Measurements from ENCODE around the gene RCE1.

The RCE1 gene

GRCh38 chr11:66845143-66845875 is 2.1 kb downstream of the RCE1 start:
- no peak for DNase-seq

DNA sequence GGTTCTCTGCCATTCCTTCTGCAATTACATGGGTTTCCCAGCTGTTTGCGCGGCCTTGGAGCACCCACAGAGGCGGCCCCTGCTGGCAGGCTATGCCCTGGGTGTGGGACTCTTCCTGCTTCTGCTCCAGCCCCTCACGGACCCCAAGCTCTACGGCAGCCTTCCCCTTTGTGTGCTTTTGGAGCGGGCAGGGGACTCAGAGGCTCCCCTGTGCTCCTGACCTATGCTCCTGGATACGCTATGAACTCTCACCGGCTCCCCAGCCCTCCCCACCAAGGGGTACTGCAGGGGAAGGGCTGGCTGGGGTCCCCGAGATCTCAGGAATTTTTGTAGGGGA is 2.6 kb downstream of the RCE1 start:
- DNase-seq: peak; percentile 25

DNA sequence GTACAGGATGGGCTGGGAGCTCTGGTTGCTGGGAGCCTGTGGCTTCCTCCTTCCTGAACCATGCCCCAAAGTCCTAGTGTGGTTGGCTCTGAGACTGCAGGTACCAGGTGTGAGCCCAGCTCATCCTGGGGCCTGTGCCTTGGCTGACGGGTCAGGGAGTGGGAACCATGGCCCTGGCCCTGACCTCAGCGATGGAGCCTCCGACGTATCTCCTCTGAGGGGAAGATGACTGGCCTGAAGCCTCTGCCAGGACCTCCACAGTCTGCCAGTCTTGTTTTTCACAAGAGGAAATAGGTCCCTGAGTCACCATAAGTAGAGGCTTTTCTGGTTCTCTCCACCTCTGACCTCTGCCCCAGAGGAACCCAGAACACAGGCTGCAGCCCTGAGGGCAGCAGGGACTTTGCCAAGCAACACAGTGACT is 3.4 kb downstream of the RCE1 start:
- DNase-seq: no peak

DNA sequence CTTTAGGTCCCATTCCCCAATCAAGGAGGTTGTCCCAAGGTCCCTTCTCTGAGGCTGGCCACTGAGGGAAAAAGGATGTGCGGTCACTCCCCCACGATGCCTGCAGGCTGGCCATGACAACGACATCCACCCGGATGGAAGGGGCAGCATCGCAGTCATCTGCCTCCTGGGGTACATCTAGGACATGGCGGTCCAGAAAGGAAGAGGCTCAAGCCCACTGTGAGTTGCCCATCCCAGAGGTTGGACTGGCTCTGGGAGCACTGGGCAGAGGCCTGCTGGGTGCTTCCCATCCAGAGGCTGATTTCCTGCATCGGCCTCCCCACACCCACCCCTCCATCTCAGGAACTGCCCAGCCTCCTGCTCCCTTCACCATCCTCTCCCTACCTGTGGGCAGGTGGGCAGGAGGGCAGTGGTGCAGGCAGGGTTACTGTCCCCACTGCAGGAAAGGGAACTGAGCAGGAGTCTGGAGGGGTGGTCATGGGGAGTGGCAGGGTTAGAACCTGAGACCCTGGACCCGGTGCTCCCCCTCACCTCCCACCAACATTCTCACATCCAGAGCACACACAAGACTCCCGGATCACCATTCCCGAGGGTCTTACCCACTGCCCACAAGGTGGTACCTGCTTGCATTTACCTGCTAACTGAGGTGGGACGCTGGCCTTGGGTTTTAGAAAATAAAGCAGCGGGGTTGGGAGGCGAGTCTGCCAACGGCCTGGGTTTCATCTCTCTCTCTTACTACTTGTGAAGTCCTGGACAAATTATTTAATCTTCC is 4.4 kb downstream of the RCE1 start:
- no peak for DNase-seq

DNA sequence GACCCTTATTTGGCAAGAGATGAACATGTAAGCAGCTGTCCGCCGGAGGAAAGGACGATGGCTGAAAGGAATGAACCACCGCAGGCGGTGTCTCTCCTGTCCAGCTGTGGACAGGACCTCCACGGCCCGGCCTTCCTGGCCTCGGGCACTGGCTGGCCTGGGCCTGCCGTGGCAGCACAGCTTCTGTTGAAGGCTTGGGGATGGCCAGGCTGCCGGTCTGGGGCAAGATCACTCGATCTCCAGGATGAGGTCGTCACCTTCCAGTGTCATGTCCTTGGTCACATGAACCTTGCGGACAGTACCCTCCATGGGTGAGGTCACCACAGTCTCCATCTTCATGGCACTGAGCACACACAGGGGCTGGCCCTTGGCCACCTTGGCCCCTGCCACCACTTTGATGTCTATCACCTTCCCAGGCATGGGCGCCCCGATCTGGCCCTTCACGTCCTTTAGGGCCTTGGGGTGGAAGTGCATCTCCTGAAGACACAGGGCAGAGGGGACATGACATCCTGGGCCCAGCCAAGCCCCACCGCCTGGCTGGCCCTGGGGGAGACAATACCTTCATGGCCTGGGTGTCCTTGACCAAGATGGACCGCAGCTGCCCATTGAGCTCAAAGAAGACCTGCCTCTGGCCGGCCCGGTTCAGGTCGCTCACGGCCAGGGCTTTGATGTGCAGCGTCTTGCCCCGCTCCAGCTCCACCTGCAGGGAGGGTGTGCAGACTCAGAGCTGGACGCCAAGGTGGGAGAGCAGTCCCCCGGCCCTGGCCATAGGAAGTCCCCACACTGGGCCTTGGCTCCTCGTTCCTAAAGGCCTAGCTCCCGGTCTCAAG is 5.6 kb downstream of the RCE1 start:
- no peak for DNase-seq

DNA sequence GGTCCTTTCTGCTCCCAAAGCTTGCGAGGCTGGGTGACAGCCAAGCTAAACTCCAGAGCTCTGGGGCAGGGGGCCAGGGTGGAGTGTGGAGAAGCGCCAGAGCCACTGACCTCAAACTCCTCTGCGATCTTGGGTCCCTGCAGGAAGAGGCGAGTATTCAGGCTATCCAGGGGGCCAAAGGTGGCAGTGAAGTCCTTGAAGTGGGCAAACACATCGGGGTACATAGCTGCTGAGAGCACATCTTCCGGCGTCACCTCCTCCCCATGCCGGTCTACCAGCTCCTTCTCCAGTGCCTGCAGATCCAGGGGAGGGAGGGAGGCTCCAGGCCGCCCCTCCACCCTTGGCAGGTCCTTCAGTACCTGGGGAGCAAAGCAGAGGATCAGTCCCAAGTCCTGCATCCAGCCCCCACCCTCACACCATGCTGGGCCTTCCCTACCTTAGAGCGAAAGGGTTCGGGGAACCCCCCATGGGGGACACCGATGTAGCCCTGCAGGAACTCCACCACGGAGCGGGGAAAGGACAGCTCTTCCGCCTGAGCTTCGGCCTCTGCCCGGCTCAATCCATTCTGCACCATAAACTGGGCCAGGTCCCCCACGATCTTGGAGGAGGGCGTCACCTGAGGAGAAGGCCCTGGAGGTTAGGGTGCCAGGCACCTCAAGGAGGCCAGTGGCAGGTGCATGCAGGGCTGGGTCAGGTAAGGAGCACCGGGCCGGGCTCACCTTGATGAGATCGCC is 6.4 kb downstream of the RCE1 start:
- DNase-seq: peak; percentile 28

DNA sequence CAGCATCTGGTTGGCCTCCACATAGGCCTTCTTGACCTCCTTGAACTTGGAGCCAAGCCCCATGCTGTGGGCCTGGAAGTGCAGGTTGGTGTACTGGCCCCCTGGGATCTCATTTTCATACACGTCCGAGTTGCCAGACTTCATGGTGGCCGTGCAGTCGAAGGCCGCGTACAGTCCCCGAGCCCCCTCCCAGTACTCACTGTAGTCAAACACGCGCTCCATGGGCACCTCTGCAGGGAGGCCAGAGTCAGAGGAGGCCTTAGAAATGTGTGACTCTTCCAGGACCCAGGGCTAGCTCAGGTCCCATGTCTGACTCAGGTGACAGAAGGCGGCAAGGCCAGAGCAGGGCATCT is 7.0 kb downstream of the RCE1 start:
- DNase-seq: no peak

GRCh38 chr11:66850588-66851238 is 7.5 kb downstream of the RCE1 start:
- DNase-seq: peak; percentile 33

- peak; percentile 36 for DNase-seq
Measured at GRCh38 chr11:66851239-66851596, 8.0 kb downstream of the RCE1 start.

DNA sequence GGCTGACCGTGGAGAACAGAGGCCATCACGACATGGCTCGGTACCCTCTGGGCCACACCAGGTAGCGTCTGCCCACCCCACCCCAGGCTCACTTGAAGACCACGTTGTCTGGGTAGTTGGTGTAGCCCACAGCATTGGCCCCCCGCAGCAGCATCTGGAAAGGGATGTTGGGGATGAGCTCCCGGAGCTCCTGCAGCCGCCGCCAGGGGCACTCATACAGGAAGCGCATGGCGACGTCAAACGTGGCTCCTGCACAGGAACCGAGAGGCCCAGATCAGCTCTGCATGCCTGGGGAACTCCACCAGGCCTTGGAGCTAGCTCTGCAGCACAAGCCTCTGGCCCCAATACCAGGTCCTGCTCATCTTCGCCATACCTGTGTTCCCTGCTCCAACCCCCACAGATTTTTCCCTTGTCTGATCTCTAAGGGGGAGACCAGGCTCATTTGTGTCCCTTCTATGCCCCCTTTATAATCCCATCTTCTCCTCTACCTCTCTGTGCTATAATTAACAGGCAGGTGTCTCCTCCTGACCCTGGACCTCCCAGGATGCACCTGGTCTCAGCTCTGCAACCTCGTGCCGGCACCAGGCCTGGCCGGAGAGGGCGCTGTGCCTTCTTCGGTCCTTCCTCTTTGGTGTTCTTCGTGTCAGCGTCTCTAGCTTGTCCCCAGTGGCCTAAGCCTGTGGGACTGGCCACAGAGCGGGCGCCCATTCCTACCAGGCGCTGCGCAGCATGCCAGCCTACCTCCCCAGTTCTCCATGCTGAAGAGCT is 8.6 kb downstream of the RCE1 start:
- DNase-seq: peak; percentile 84

GRCh38 chr11:66852466-66853241 is 9.4 kb downstream of the RCE1 start:
- DNase-seq: no peak

DNA sequence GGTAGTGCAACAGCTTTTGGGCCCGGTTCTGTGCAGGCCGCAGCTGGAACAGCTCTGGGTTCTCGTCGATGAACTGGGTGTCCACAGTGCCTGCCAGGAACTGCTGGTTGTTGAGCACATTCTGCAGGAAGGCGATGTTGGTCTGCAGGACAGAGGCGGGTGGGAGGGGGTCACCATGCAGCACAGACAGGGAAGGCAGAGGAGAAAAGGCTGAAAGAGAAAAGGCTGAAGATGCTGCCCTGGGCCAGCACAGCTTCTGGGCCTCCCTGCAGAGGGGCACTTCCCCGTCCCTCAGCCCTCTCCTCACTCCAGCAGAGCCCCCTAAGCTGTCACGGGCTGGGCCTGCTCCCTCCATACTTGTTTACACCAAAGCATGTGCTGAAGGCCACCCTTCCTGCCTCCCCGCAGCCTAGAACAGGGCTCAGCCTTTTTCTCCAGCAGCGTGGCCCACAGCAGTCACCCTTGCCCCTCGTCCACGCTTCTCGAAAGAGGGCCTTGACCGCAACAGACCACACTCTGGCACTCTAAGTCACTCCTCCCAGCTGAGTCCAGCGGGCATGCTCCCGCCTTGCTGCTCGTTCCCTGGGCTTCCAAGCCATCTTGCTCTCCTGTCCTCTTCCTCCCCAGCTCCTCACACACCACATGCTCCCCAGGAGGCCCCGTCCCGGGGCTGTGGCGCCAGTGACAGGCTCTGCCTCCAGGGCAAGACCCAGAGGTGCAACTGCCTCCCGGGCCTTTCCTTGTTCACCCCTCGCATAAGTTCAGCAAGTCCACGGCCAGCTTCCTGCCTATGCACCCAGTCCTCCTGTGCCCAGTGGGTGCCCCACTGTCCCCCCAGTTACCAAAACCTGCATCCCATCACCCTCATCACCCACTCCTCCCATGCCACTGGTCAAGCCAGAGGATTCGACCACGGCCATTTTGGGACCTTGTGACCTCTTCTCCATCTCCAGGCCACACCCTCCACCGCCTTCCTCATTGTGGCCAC is 10.3 kb downstream of the RCE1 start:
- DNase-seq: peak; percentile 33

- DNase-seq: no peak
Measured at GRCh38 chr11:66854231-66854661, 11.0 kb downstream of the RCE1 start.

GRCh38 chr11:66854729-66855211 is 11.5 kb downstream of the RCE1 start:
- DNase-seq: no peak

GRCh38 chr11:66855574-66856495 is 12.6 kb downstream of the RCE1 start:
- peak; percentile 100 for DNase-seq

- peak; percentile 96 for DNase-seq
Measured at GRCh38 chr11:66856496-66857233, 13.4 kb downstream of the RCE1 start, which contains the start of gene LRFN4. LRFN4 (plus strand) TSS chr11:66857064; CDS start chr11:66857745, 681 bp downstream.

- peak; percentile 97 for DNase-seq
Measured at GRCh38 chr11:66857234-66857926, 14.1 kb downstream of the RCE1 start.

All from 8988T (cell line).